ENCODE data around the gene RARA.

DNA sequence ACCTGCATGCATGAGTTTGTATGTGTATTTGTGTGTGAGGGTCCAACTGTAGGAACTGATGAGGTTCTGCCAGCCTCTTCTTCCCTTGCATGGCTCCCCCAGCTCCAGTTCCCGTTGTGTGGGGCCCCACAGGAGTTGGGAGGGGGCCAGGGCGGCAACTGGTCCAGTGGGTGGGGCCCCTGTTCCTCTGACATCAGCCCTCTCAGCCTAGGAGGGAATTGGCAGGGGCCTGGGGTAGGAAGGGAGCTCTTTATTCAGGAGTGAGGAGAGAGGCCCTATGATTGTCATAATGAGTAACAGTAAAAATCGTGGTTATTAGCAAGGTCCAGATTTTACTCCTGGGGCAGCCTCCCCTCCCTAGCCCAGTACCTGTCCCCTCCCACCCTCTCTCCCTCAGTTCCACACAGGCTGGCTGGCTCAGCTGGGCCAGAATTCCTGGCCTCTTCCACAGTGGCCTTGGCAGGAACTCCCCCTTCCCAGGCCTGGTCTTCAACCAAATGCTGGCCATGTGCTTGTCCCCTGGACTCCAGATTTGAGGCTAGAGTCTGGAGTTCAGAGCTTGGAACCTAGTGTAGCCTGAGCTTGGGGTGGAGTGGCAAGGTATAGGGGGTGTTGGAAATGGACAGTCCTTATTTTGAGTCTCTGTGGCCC lies 18.9 kb downstream of the RARA start:
- TF ChIP-seq, protein P1, sequence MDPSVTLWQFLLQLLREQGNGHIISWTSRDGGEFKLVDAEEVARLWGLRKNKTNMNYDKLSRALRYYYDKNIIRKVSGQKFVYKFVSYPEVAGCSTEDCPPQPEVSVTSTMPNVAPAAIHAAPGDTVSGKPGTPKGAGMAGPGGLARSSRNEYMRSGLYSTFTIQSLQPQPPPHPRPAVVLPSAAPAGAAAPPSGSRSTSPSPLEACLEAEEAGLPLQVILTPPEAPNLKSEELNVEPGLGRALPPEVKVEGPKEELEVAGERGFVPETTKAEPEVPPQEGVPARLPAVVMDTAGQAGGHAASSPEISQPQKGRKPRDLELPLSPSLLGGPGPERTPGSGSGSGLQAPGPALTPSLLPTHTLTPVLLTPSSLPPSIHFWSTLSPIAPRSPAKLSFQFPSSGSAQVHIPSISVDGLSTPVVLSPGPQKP (IDR thresholded peaks at IDR 0.05; ENCODE audit: borderline replicate concordance, low read depth, low read length): no peak
- TF ChIP-seq CHD1 (IDR thresholded peaks at IDR 0.05; ENCODE audit: low read depth, low read length) (no peak), RFX5 (IDR thresholded peaks at IDR 0.05; ENCODE audit: low read depth, low read length) (no peak), RAD21 (IDR thresholded peaks at IDR 0.05; ENCODE audit: low read length) (no peak), POLR2A (IDR thresholded peaks at IDR 0.05; ENCODE audit: low read depth, low read length) (no peak), RCOR1 (IDR thresholded peaks at IDR 0.05; ENCODE audit: insufficient replicate concordance, low read length) (no peak)
- TF ChIP-seq, protein P2, sequence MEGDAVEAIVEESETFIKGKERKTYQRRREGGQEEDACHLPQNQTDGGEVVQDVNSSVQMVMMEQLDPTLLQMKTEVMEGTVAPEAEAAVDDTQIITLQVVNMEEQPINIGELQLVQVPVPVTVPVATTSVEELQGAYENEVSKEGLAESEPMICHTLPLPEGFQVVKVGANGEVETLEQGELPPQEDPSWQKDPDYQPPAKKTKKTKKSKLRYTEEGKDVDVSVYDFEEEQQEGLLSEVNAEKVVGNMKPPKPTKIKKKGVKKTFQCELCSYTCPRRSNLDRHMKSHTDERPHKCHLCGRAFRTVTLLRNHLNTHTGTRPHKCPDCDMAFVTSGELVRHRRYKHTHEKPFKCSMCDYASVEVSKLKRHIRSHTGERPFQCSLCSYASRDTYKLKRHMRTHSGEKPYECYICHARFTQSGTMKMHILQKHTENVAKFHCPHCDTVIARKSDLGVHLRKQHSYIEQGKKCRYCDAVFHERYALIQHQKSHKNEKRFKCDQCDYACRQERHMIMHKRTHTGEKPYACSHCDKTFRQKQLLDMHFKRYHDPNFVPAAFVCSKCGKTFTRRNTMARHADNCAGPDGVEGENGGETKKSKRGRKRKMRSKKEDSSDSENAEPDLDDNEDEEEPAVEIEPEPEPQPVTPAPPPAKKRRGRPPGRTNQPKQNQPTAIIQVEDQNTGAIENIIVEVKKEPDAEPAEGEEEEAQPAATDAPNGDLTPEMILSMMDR (conservative IDR thresholded peaks at IDR 0.05; ENCODE audit: low read depth, low read length): no peak
- TF ChIP-seq, protein P3, sequence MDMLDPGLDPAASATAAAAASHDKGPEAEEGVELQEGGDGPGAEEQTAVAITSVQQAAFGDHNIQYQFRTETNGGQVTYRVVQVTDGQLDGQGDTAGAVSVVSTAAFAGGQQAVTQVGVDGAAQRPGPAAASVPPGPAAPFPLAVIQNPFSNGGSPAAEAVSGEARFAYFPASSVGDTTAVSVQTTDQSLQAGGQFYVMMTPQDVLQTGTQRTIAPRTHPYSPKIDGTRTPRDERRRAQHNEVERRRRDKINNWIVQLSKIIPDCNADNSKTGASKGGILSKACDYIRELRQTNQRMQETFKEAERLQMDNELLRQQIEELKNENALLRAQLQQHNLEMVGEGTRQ (IDR thresholded peaks at IDR 0.05; ENCODE audit: low read depth, low read length): no peak

Measured in IMR-90 (cell line).